Measurements from ENCODE around the gene POU2F1.

POU2F1 gene

GRCh38 chr1:167419245-167419644, 198.6 kb downstream of the POU2F1 start:
- ChIA-PET CTCF (interaction anchor here (0.5 kb wide), 1 partner anchor 147 kb away, joined by 5 read pairs; no protein-coding TSS in a partner anchor), POLR2A (no interaction called here)
- no peak for TF ChIP-seq FOXK2 (IDR thresholded peaks at IDR 0.05)
- no peak for TF ChIP-seq HDGF (IDR thresholded peaks at IDR 0.05; ENCODE audit: borderline replicate concordance)
- no peak for TF ChIP-seq SP1 (IDR thresholded peaks at IDR 0.05)
- no peak for TF ChIP-seq SUZ12 (IDR thresholded peaks at IDR 0.05)
- no peak for TF ChIP-seq CTBP1 (IDR thresholded peaks at IDR 0.05; ENCODE audit: borderline replicate concordance)
- no peak for TF ChIP-seq L3MBTL2 (conservative IDR thresholded peaks at IDR 0.05)
- TF ChIP-seq ELF4 (IDR thresholded peaks at IDR 0.05): no peak
- no peak for TF ChIP-seq NFRKB (IDR thresholded peaks at IDR 0.05)
- no peak for TF ChIP-seq LEF1 (IDR thresholded peaks at IDR 0.05; ENCODE audit: borderline replicate concordance)
- no peak for TF ChIP-seq FOXA1 (IDR thresholded peaks at IDR 0.05)
- no peak for TF ChIP-seq BHLHE40 (IDR thresholded peaks at IDR 0.05; ENCODE audit: borderline replicate concordance)
- no peak for TF ChIP-seq ZNF384 (IDR thresholded peaks at IDR 0.05)
- no peak for TF ChIP-seq TARDBP (IDR thresholded peaks at IDR 0.05)
- no peak for DNase-seq (ENCODE audit: extremely low spot score)

- no peak for DNase-seq (ENCODE audit: extremely low spot score)
- POLR2A ChIA-PET: no interaction called here
- CTCF ChIA-PET: no interaction called here
- TF ChIP-seq ARNT (IDR thresholded peaks at IDR 0.05) (no peak), CTBP1 (IDR thresholded peaks at IDR 0.05; ENCODE audit: borderline replicate concordance) (no peak), LEF1 (IDR thresholded peaks at IDR 0.05; ENCODE audit: borderline replicate concordance) (no peak), FOXK2 (IDR thresholded peaks at IDR 0.05) (no peak), HDGF (IDR thresholded peaks at IDR 0.05; ENCODE audit: borderline replicate concordance) (no peak), L3MBTL2 (conservative IDR thresholded peaks at IDR 0.05) (no peak), SUZ12 (IDR thresholded peaks at IDR 0.05) (no peak), FOXA1 (IDR thresholded peaks at IDR 0.05) (no peak), NFRKB (IDR thresholded peaks at IDR 0.05) (no peak), ELF4 (IDR thresholded peaks at IDR 0.05) (no peak), BHLHE40 (IDR thresholded peaks at IDR 0.05; ENCODE audit: borderline replicate concordance) (no peak), ZNF384 (IDR thresholded peaks at IDR 0.05) (no peak), SP1 (IDR thresholded peaks at IDR 0.05) (no peak), FOXM1 (IDR thresholded peaks at IDR 0.05; ENCODE audit: borderline replicate concordance) (no peak), PKNOX1 (IDR thresholded peaks at IDR 0.05) (no peak), TARDBP (IDR thresholded peaks at IDR 0.05) (no peak)
These were observed 199.8 kb downstream of the POU2F1 start for GRCh38 chr1:167420510-167420909.

GRCh38 chr1:167423684-167424619, 203.3 kb downstream of the POU2F1 start:
- TF ChIP-seq FOXM1 (IDR thresholded peaks at IDR 0.05; ENCODE audit: borderline replicate concordance): no peak
- no peak for TF ChIP-seq CTBP1 (IDR thresholded peaks at IDR 0.05; ENCODE audit: borderline replicate concordance)
- no peak for TF ChIP-seq PKNOX1 (IDR thresholded peaks at IDR 0.05)
- TF ChIP-seq ELF4 (IDR thresholded peaks at IDR 0.05): no peak
- no peak for TF ChIP-seq TARDBP (IDR thresholded peaks at IDR 0.05)
- no peak for TF ChIP-seq SUZ12 (IDR thresholded peaks at IDR 0.05)
- TF ChIP-seq L3MBTL2 (conservative IDR thresholded peaks at IDR 0.05): no peak
- TF ChIP-seq NFRKB (IDR thresholded peaks at IDR 0.05): no peak
- no peak for TF ChIP-seq ARNT (IDR thresholded peaks at IDR 0.05)
- TF ChIP-seq FOXA1 (IDR thresholded peaks at IDR 0.05): no peak
- DNase-seq (ENCODE audit: extremely low spot score): no peak
- ChIA-PET POLR2A (no interaction called here), CTCF (no interaction called here)

GRCh38 chr1:167425482-167425881, 204.8 kb downstream of the POU2F1 start:
- TF ChIP-seq FOXA1 (IDR thresholded peaks at IDR 0.05) (no peak), ARNT (IDR thresholded peaks at IDR 0.05) (no peak), ZNF384 (IDR thresholded peaks at IDR 0.05) (no peak), FOXK2 (IDR thresholded peaks at IDR 0.05) (no peak), NFRKB (IDR thresholded peaks at IDR 0.05) (no peak), TARDBP (IDR thresholded peaks at IDR 0.05) (no peak), L3MBTL2 (conservative IDR thresholded peaks at IDR 0.05) (no peak), FOXM1 (IDR thresholded peaks at IDR 0.05; ENCODE audit: borderline replicate concordance) (no peak), PKNOX1 (IDR thresholded peaks at IDR 0.05) (no peak), SP1 (IDR thresholded peaks at IDR 0.05) (no peak), SUZ12 (IDR thresholded peaks at IDR 0.05) (no peak), LEF1 (IDR thresholded peaks at IDR 0.05; ENCODE audit: borderline replicate concordance) (no peak), HDGF (IDR thresholded peaks at IDR 0.05; ENCODE audit: borderline replicate concordance) (no peak)
- ChIA-PET CTCF (interaction anchor here (0.7 kb wide), 1 partner anchor 14 kb away, joined by 3 read pairs; no protein-coding TSS in a partner anchor), POLR2A (no interaction called here)
- no peak for DNase-seq (ENCODE audit: extremely low spot score)

GRCh38 chr1:167426716-167427115, 206.0 kb downstream of the POU2F1 start:
- POLR2A ChIA-PET: no interaction called here
- CTCF ChIA-PET: no interaction called here
- no peak for TF ChIP-seq FOXK2 (IDR thresholded peaks at IDR 0.05)
- TF ChIP-seq ARNT (IDR thresholded peaks at IDR 0.05): no peak
- no peak for DNase-seq (ENCODE audit: extremely low spot score)

GRCh38 chr1:167427848-167428247, 207.2 kb downstream of the POU2F1 start:
- ChIA-PET POLR2A (no interaction called here), CTCF (interaction anchor here (0.6 kb wide), 1 partner anchor 158 kb away, joined by 3 read pairs; no protein-coding TSS in a partner anchor)
- TF ChIP-seq ELF4 (IDR thresholded peaks at IDR 0.05): no peak
- no peak for TF ChIP-seq FOXK2 (IDR thresholded peaks at IDR 0.05)
- TF ChIP-seq ZNF384 (IDR thresholded peaks at IDR 0.05): no peak
- TF ChIP-seq NFRKB (IDR thresholded peaks at IDR 0.05): no peak
- no peak for TF ChIP-seq CTBP1 (IDR thresholded peaks at IDR 0.05; ENCODE audit: borderline replicate concordance)
- no peak for DNase-seq (ENCODE audit: extremely low spot score)

All from HEK293T (cell line).